Dedifferentiated amniotic fluid mesenchymal stem cell (primary cell): Measurements from ENCODE around the gene TENM4.

ENCODE experiments used
- DNase-seq: peaks from one replicate; pipeline ENCODE4 v3.0.0-alpha.2; 2016; ENCODE audit errors: extremely low spot score

The TENM4 gene

GRCh38 chr11:79086056-79086455, 354.8 kb downstream of the TENM4 start:
- DNase-seq = no peak

- no peak for DNase-seq
Measured at GRCh38 chr11:79084382-79084781, 356.4 kb downstream of the TENM4 start.

GRCh38 chr11:79083352-79083751, 357.5 kb downstream of the TENM4 start:
- DNase-seq = no peak

- DNase-seq = no peak
Measured at GRCh38 chr11:79082907-79083306, 357.9 kb downstream of the TENM4 start.

- no peak for DNase-seq
Measured at GRCh38 chr11:79082280-79082679, 358.6 kb downstream of the TENM4 start.

GRCh38 chr11:79081471-79082031, 359.3 kb downstream of the TENM4 start:
- no peak for DNase-seq

- DNase-seq = no peak
Measured at GRCh38 chr11:79080551-79080950, 360.3 kb downstream of the TENM4 start.

GRCh38 chr11:79078999-79079398, 361.8 kb downstream of the TENM4 start:
- DNase-seq = no peak

- DNase-seq = no peak
Measured at GRCh38 chr11:79078456-79078855, 362.4 kb downstream of the TENM4 start.

- no peak for DNase-seq
Measured at GRCh38 chr11:79077702-79078330, 363.0 kb downstream of the TENM4 start.

GRCh38 chr11:79076526-79077115, 364.2 kb downstream of the TENM4 start:
- no peak for DNase-seq

- DNase-seq = no peak
Measured at GRCh38 chr11:79074547-79074946, 366.3 kb downstream of the TENM4 start.

GRCh38 chr11:79071190-79071589, 369.6 kb downstream of the TENM4 start:
- DNase-seq = no peak

GRCh38 chr11:79070518-79070917, 370.3 kb downstream of the TENM4 start:
- no peak for DNase-seq

- DNase-seq = no peak
Measured at GRCh38 chr11:79069504-79069903, 371.3 kb downstream of the TENM4 start.

- DNase-seq = no peak
Measured at GRCh38 chr11:79068356-79068755, 372.5 kb downstream of the TENM4 start.

- no peak for DNase-seq
Measured at GRCh38 chr11:79067352-79067679, 373.5 kb downstream of the TENM4 start.

- DNase-seq = no peak
Measured at GRCh38 chr11:79066456-79067351, 374.1 kb downstream of the TENM4 start.

- no peak for DNase-seq
Measured at GRCh38 chr11:79062814-79063762, 377.7 kb downstream of the TENM4 start.

- DNase-seq = no peak
Measured at GRCh38 chr11:79060081-79060953, 380.5 kb downstream of the TENM4 start.

- DNase-seq = no peak
Measured at GRCh38 chr11:79059141-79059540, 381.7 kb downstream of the TENM4 start.
